SK-N-MC (cell line): ENCODE measurements around the gene LAMTOR1.

Experiments used
- DNase-seq: peaks from one replicate; pipeline ENCODE4 v3.0.0-alpha.2; 2011; ENCODE audit warnings: low read depth, low spot score
- H3K27ac ChIP-seq: fragments of 200-600 bp; sonication (generic); 2 replicates; pipeline ENCODE4 v1.5.1; 2016; ENCODE audit warnings: mixed run types
- H3K36me3 ChIP-seq: fragments of 200-600 bp; sonication (generic); 2 replicates; pipeline ENCODE4 v1.6.1; 2017; ENCODE audit warnings: antibody characterized with exemption, low read length, mixed read lengths; ENCODE audit not compliant: insufficient read depth
- H3K4me3 ChIP-seq: fragments of 200-600 bp; sonication (generic); 2 replicates; pipeline ENCODE4 v1.5.1; 2016
- H3K9ac ChIP-seq: fragments of 200-600 bp; sonication (generic); 2 replicates; pipeline ENCODE4 v1.8.0; 2017; ENCODE audit warnings: mixed run types, mixed read lengths; ENCODE audit not compliant: insufficient read length
- H3K9me3 ChIP-seq: fragments of 200-600 bp; sonication (generic); 2 replicates; pipeline ENCODE4 v1.6.1; 2017; ENCODE audit warnings: low read depth, mild to moderate bottlenecking, antibody characterized with exemption, low read length, moderate library complexity, mixed read lengths
- EZH2 ChIP-seq: fragments of 200-600 bp; sonication (generic); IDR thresholded peaks from one replicate; pipeline ENCODE4 v1.6.1; 2017; ENCODE audit warnings: antibody characterized with exemption
- FOXP2 ChIP-seq: optimal IDR thresholded peaks from 2 replicates; pipeline ENCODE3; 2011; ENCODE audit warnings: mild to moderate bottlenecking, moderate library complexity; ENCODE audit not compliant: insufficient read depth; ENCODE audit errors: extremely low read length, control extremely low read depth
- POLR2AphosphoS5 ChIP-seq: IDR thresholded peaks from 2 replicates; pipeline ENCODE4 v1.6.1; 2012; ENCODE audit warnings: mild to moderate bottlenecking, low read depth, low read length, borderline replicate concordance

The LAMTOR1 gene

GRCh38 chr11:72112143-72112977 is 9.3 kb upstream of the LAMTOR1 start, which contains the start of gene ANAPC15:
Gene ANAPC15 (minus strand): TSS chr11:72112695. CDS start chr11:72111276, 1,419 bp downstream.
- no peaks in the 10 kb centered on the region for H3K9me3 ChIP-seq
- peak; percentile 97 for TF ChIP-seq POLR2AphosphoS5
- TF ChIP-seq FOXP2 = no peak
- TF ChIP-seq EZH2 = no peak
- H3K4me3 ChIP-seq = peak within 1 kb of the TSS; percentile 90
- peak; percentile 97 for DNase-seq
- H3K36me3 ChIP-seq = no peaks in the 10 kb centered on the region; the same call in 1 of the 2 replicates
- peak within 1 kb of the TSS; percentile 99 for H3K9ac ChIP-seq
- H3K27ac ChIP-seq = peak within 1 kb of the TSS; percentile 98

GRCh38 chr11:72111300-72112142 is 8.4 kb upstream of the LAMTOR1 start:
- Histone ChIP-seq H3K9me3 (no peaks in the 10 kb centered on the region), H3K4me3 (peak overlapping the region; percentile 90), H3K36me3 (no peaks in the 10 kb centered on the region; the same call in 1 of the 2 replicates), H3K27ac (peak overlapping the region; percentile 98), H3K9ac (peak overlapping the region; percentile 99)
- DNase-seq = no peak
- TF ChIP-seq EZH2 (no peak), FOXP2 (no peak), POLR2AphosphoS5 (no peak)

- no peak within 1 kb of the TSS for H3K27ac ChIP-seq
- DNase-seq = no peak
- no peak within 1 kb of the TSS for H3K9ac ChIP-seq
- H3K9me3 ChIP-seq = no peaks in the 10 kb centered on the region
- H3K4me3 ChIP-seq = no peak within 1 kb of the TSS
- TF ChIP-seq POLR2AphosphoS5 (no peak), EZH2 (no peak)
- H3K36me3 ChIP-seq = peaks cover 8% of the 10 kb centered on the region; the same call in 1 of the 2 replicates
Measured at GRCh38 chr11:72105888-72106287, 2.8 kb upstream of the LAMTOR1 start, which contains the start of gene TOMT. Gene TOMT (plus strand): TSS chr11:72105924. CDS start chr11:72105952, 28 bp downstream.

- Histone ChIP-seq H3K9me3 (no peaks in the 10 kb centered on the region), H3K27ac (peak overlapping the region; percentile 82), H3K36me3 (peaks cover 25% of the 10 kb centered on the region), H3K9ac (peak overlapping the region; percentile 54), H3K4me3 (peak overlapping the region; percentile 97)
- no peak for DNase-seq
- TF ChIP-seq EZH2 (no peak), FOXP2 (no peak), POLR2AphosphoS5 (no peak)
Measured at GRCh38 chr11:72103754-72104167, 664 bp upstream of the LAMTOR1 start.

- H3K36me3 ChIP-seq = peaks cover 36% of the 10 kb centered on the region
- DNase-seq = no peak
- H3K9ac ChIP-seq = peak overlapping the region; percentile 99
- no peaks in the 10 kb centered on the region for H3K9me3 ChIP-seq
- H3K27ac ChIP-seq = peak overlapping the region; percentile 88
- H3K4me3 ChIP-seq = peak overlapping the region; percentile 97
- no peak for TF ChIP-seq EZH2
- TF ChIP-seq POLR2AphosphoS5 = no peak
- no peak for TF ChIP-seq FOXP2
Measured at GRCh38 chr11:72102631-72102945, 509 bp downstream of the LAMTOR1 start.

- no peaks in the 10 kb centered on the region for H3K9me3 ChIP-seq
- H3K36me3 ChIP-seq = peaks cover 40% of the 10 kb centered on the region
- peak overlapping the region; percentile 99 for H3K9ac ChIP-seq
- H3K4me3 ChIP-seq = peak overlapping the region; percentile 97
- H3K27ac ChIP-seq = peak overlapping the region; percentile 88
- TF ChIP-seq EZH2 (no peak), FOXP2 (no peak), POLR2AphosphoS5 (no peak)
- no peak for DNase-seq
Measured at GRCh38 chr11:72102162-72102561, 935 bp downstream of the LAMTOR1 start.

GRCh38 chr11:72100462-72100861 is 2.6 kb downstream of the LAMTOR1 start:
- H3K36me3 ChIP-seq = peaks cover 43% of the 10 kb centered on the region

GRCh38 chr11:72100009-72100408 is 3.1 kb downstream of the LAMTOR1 start:
- no peak for DNase-seq
- no peaks in the 10 kb centered on the region for H3K9me3 ChIP-seq
- no peak overlapping the region for H3K4me3 ChIP-seq
- peaks cover 46% of the 10 kb centered on the region for H3K36me3 ChIP-seq
- no peak overlapping the region for H3K9ac ChIP-seq
- TF ChIP-seq FOXP2 (no peak), POLR2AphosphoS5 (no peak), EZH2 (no peak)
- no peak overlapping the region for H3K27ac ChIP-seq

More at GRCh38 chr11:72100462-72100861, 2.6 kb downstream of the LAMTOR1 start:
- no peak overlapping the region for H3K4me3 ChIP-seq
- DNase-seq = no peak
- TF ChIP-seq FOXP2 (no peak), POLR2AphosphoS5 (no peak), EZH2 (no peak)
- no peaks in the 10 kb centered on the region for H3K9me3 ChIP-seq
- H3K27ac ChIP-seq = no peak overlapping the region
- no peak overlapping the region for H3K9ac ChIP-seq
